Body of pancreas (tissue), 4 donors: ENCODE measurements around the gene ZDHHC12.

ENCODE experiments used
- POLR2A ChIP-seq, 3 donors: fragments of 450-650 bp; IDR thresholded peaks; one replicate each; pipeline ENCODE4 v1.6.1; 2016; ENCODE audit warnings: antibody characterized with exemption in 3 of 3, mild to moderate bottlenecking in 2 of 3
- TF ChIP-seq, protein P1 (sequence below), 7 experiments: fragments of 450-650 bp in 4 of 7; fragments of 200-600 bp in 3 of 7; sonication (generic) in 3 of 7; IDR thresholded peaks; one replicate each; pipeline ENCODE4 v1.5.1; 2016 to 2019; ENCODE audit warnings: antibody characterized with exemption in 7 of 7

- TF ChIP-seq, protein P1, sequence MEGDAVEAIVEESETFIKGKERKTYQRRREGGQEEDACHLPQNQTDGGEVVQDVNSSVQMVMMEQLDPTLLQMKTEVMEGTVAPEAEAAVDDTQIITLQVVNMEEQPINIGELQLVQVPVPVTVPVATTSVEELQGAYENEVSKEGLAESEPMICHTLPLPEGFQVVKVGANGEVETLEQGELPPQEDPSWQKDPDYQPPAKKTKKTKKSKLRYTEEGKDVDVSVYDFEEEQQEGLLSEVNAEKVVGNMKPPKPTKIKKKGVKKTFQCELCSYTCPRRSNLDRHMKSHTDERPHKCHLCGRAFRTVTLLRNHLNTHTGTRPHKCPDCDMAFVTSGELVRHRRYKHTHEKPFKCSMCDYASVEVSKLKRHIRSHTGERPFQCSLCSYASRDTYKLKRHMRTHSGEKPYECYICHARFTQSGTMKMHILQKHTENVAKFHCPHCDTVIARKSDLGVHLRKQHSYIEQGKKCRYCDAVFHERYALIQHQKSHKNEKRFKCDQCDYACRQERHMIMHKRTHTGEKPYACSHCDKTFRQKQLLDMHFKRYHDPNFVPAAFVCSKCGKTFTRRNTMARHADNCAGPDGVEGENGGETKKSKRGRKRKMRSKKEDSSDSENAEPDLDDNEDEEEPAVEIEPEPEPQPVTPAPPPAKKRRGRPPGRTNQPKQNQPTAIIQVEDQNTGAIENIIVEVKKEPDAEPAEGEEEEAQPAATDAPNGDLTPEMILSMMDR (IDR thresholded peaks at IDR 0.05): peak; percentile 72 to 89 (median 85)
- TF ChIP-seq POLR2A (IDR thresholded peaks at IDR 0.05): peak in 2 of 3 donors; percentile 27 to 40
These were observed 21.4 kb downstream of the ZDHHC12 start, which contains the start of gene PKN3 for GRCh38 chr9:128702445-128702948.
